H9 (cell line): ENCODE data around the gene ACO1. TPM values are rescaled to one million over a fixed set of nuclear protein-coding genes. Genes with fewer than 3 reads are reported as not detected.

Source experiments
- DNase-seq: peaks from one replicate; pipeline ENCODE4 v3.0.0-alpha.2; 2017
- H2AFZ ChIP-seq: one replicate; pipeline ENCODE4 v1.6.1; 2013; ENCODE audit warnings: mild to moderate bottlenecking, low read length, control low read depth, moderate library complexity
- H2AK5ac ChIP-seq: 2 replicates; pipeline ENCODE4 v1.6.1; 2013; ENCODE audit warnings: low read length, control low read depth, mixed read lengths; ENCODE audit not compliant: insufficient read length
- H2BK120ac ChIP-seq: one replicate; pipeline ENCODE4 v1.6.1; 2013; ENCODE audit warnings: low read depth, mild to moderate bottlenecking, low read length, control low read depth, inconsistent platforms; ENCODE audit not compliant: poor library complexity, severe bottlenecking
- H2BK12ac ChIP-seq: 2 replicates; pipeline ENCODE4 v1.6.1; 2013; ENCODE audit warnings: low read length, control low read depth, mixed read lengths, low read depth; ENCODE audit not compliant: insufficient read length
- H2BK15ac ChIP-seq: 2 replicates; pipeline ENCODE4 v1.6.1; 2013; ENCODE audit warnings: low read depth, low read length, control low read depth
- H2BK20ac ChIP-seq: one replicate; pipeline ENCODE4 v1.6.1; 2013; ENCODE audit warnings: low read depth, mild to moderate bottlenecking, low read length, control low read depth, inconsistent platforms; ENCODE audit not compliant: poor library complexity, severe bottlenecking
- H2BK5ac ChIP-seq: 2 replicates; pipeline ENCODE4 v1.6.1; 2013; ENCODE audit warnings: low read length, control low read depth, mixed read lengths; ENCODE audit not compliant: insufficient read length
- H3K14ac ChIP-seq: 2 replicates; pipeline ENCODE4 v1.6.1; 2013; ENCODE audit warnings: low read length, control low read depth; ENCODE audit not compliant: insufficient read depth
- H3K18ac ChIP-seq: 2 replicates; pipeline ENCODE4 v1.6.1; 2013; ENCODE audit warnings: low read depth, mild to moderate bottlenecking, mixed read lengths, low read length, control low read depth; ENCODE audit not compliant: insufficient read length
- H3K23ac ChIP-seq: 2 replicates; pipeline ENCODE4 v1.6.1; 2013; ENCODE audit warnings: low read length, control low read depth, mixed read lengths, low read depth; ENCODE audit not compliant: insufficient read length
- H3K23me2 ChIP-seq: 2 replicates; pipeline ENCODE4 v1.6.1; 2013; ENCODE audit warnings: low read depth, mild to moderate bottlenecking, mixed read lengths, low read length, control low read depth; ENCODE audit not compliant: insufficient read length, poor library complexity, severe bottlenecking
- H3K27ac ChIP-seq: 2 replicates; pipeline ENCODE4 v1.5.1; 2013; ENCODE audit warnings: low read length, control low read depth, mixed read lengths, low read depth; ENCODE audit not compliant: insufficient read length
- H3K27me3 ChIP-seq: 2 replicates; pipeline ENCODE4 v1.6.1; 2013; ENCODE audit warnings: low read length, control low read depth, inconsistent platforms; ENCODE audit not compliant: insufficient read depth
- H3K4ac ChIP-seq: 2 replicates; pipeline ENCODE4 v1.6.1; 2013; ENCODE audit warnings: low read depth, mild to moderate bottlenecking, control low read depth, inconsistent platforms, low read length, moderate library complexity
- H3K4me1 ChIP-seq: 2 replicates; pipeline ENCODE4 v1.6.1; 2013; ENCODE audit warnings: low read length, control low read depth, inconsistent platforms; ENCODE audit not compliant: insufficient read depth
- H3K4me2 ChIP-seq: 2 replicates; pipeline ENCODE4 v1.6.1; 2013; ENCODE audit warnings: low read length, control low read depth, mixed read lengths; ENCODE audit not compliant: insufficient read length, insufficient read depth
- H3K56ac ChIP-seq: 2 replicates; pipeline ENCODE4 v1.6.1; 2013; ENCODE audit warnings: low read depth, mild to moderate bottlenecking, mixed read lengths, low read length, control low read depth; ENCODE audit not compliant: insufficient read length
- H3K79me1 ChIP-seq: 2 replicates; pipeline ENCODE4 v1.6.1; 2013; ENCODE audit warnings: low read depth, mild to moderate bottlenecking, moderate library complexity, low read length, control low read depth, inconsistent platforms; ENCODE audit not compliant: insufficient read depth, poor library complexity, severe bottlenecking
- H3K79me2 ChIP-seq: 2 replicates; pipeline ENCODE4 v1.6.1; 2013; ENCODE audit warnings: low read length, control low read depth, inconsistent platforms; ENCODE audit not compliant: insufficient read depth
- H3K9ac ChIP-seq: 2 replicates; pipeline ENCODE4 v1.6.1; 2013; ENCODE audit warnings: low read length, control low read depth, mixed read lengths; ENCODE audit not compliant: insufficient read length; ENCODE audit errors: extremely low read depth
- H3K9me3 ChIP-seq: one replicate; pipeline ENCODE4 v1.6.1; 2013; ENCODE audit warnings: low read depth, low read length, inconsistent platforms; ENCODE audit not compliant: control insufficient read depth
- H3T11ph ChIP-seq: one replicate; pipeline ENCODE4 v1.6.1; 2013; ENCODE audit warnings: mild to moderate bottlenecking, low read length, control low read depth, inconsistent platforms
- H4K20me1 ChIP-seq: one replicate; pipeline ENCODE4 v1.6.1; 2013; ENCODE audit not compliant: control insufficient read depth, insufficient read length, insufficient read depth
- H4K5ac ChIP-seq: 2 replicates; pipeline ENCODE4 v1.6.1; 2013; ENCODE audit warnings: low read depth, mild to moderate bottlenecking, mixed read lengths, low read length, control low read depth; ENCODE audit not compliant: insufficient read length
- H4K8ac ChIP-seq: replicated peaks from 2 replicates; pipeline ENCODE4 v1.6.1; 2013; ENCODE audit warnings: low read length, control low read depth, mixed read lengths, low read depth; ENCODE audit not compliant: insufficient read length
- H4K91ac ChIP-seq: 2 replicates; pipeline ENCODE4 v1.6.1; 2013; ENCODE audit warnings: low read depth, mild to moderate bottlenecking, moderate library complexity, mixed read lengths, low read length, control low read depth; ENCODE audit not compliant: insufficient read length
- H3K27ac Mint-ChIP-seq, 3 experiments: 2 replicates in 2 of 3; 3 replicates in 1 of 3; pipeline ENCODE4 v1.8.0; 2020 to 2021; ENCODE audit warnings: mixed read lengths in 3 of 3, mild to moderate bottlenecking in 1 of 3, moderate library complexity in 1 of 3
- H3K27me3 Mint-ChIP-seq: 2 replicates; pipeline ENCODE4 v1.8.0; 2021; ENCODE audit warnings: low read depth, mild to moderate bottlenecking, moderate library complexity, mixed read lengths
- H3K36me3 Mint-ChIP-seq, 3 experiments: 2 replicates in 2 of 3; 3 replicates in 1 of 3; pipeline ENCODE4 v1.8.0; 2020 to 2021; ENCODE audit warnings: low read depth in 3 of 3, mixed read lengths in 3 of 3; ENCODE audit not compliant: insufficient read depth in 1 of 3
- H3K4me1 Mint-ChIP-seq, 2 experiments: 2 replicates each; pipeline ENCODE4 v1.8.0; 2020; ENCODE audit warnings: mixed read lengths in 2 of 2
- H3K4me3 Mint-ChIP-seq, 2 experiments: 2 replicates in 1 of 2; 3 replicates in 1 of 2; pipeline ENCODE4 v1.8.0; 2020 to 2021; ENCODE audit warnings: mild to moderate bottlenecking in 2 of 2, mixed read lengths in 2 of 2, moderate library complexity in 1 of 2
- H3K9me3 Mint-ChIP-seq, 2 experiments: 2 replicates in 1 of 2; 3 replicates in 1 of 2; pipeline ENCODE4 v1.8.0; 2020; ENCODE audit warnings: mild to moderate bottlenecking in 2 of 2, mixed read lengths in 2 of 2, moderate library complexity in 1 of 2
- WGBS: extraction: QIAGEN DNeasy Blood & Tissue Kit; methylation state at CpG from one replicate; pipeline ENCODE4 v1.1.7; 2013; ENCODE audit warnings: missing lambda C conversion rate, low lambda C conversion rate, mixed read lengths; ENCODE audit not compliant: insufficient read length; ENCODE audit errors: extremely low coverage; 5-methylcytosine and 5-hydroxymethylcytosine counted together
- total RNA-seq: library from RNA; stranded (reverse); gene quantifications from 2 replicates; pipeline ENCODE4 v1.2.1, GENCODE V29; 2021
- TF ChIP-seq, protein P1 (sequence below): fragments of 200-600 bp; sonication (generic); conservative IDR thresholded peaks from 3 replicates; pipeline ENCODE4 v1.8.0; 2021; ENCODE audit warnings: antibody characterized with exemption, mild to moderate bottlenecking

The ACO1 gene
- total RNA-seq, 1 experiment from 2014 or later, result 44.5 TPM

DNA sequence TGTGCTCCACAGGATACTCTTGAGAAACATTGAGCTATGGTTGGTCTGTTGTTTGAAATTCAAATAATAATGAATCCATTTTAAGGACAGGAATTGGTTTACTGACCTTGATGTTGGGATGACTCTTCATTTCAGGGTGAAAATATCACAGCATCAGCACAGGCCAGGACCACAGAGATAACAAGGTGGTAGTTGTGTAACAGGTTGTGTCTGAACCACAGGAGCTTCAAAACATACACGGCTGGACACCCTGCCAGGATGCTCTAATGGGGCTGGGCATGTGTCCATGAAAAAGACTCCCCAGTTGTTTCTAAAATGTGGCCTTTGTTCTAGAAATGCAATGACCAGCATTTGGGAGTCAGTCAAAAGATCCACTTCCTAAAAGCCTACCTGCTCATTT, 69.8 kb downstream of the ACO1 start:
- no peak overlapping the region for H3K4me2 ChIP-seq
- H2BK20ac ChIP-seq, result no peak overlapping the region
- no peak overlapping the region for H2BK120ac ChIP-seq
- H4K91ac ChIP-seq, result no peak overlapping the region
- no peak overlapping the region for H2BK12ac ChIP-seq
- H3K27me3 ChIP-seq, result no peaks in the 10 kb centered on the region
- H3K14ac ChIP-seq, result no peak overlapping the region
- TF ChIP-seq, protein P1, sequence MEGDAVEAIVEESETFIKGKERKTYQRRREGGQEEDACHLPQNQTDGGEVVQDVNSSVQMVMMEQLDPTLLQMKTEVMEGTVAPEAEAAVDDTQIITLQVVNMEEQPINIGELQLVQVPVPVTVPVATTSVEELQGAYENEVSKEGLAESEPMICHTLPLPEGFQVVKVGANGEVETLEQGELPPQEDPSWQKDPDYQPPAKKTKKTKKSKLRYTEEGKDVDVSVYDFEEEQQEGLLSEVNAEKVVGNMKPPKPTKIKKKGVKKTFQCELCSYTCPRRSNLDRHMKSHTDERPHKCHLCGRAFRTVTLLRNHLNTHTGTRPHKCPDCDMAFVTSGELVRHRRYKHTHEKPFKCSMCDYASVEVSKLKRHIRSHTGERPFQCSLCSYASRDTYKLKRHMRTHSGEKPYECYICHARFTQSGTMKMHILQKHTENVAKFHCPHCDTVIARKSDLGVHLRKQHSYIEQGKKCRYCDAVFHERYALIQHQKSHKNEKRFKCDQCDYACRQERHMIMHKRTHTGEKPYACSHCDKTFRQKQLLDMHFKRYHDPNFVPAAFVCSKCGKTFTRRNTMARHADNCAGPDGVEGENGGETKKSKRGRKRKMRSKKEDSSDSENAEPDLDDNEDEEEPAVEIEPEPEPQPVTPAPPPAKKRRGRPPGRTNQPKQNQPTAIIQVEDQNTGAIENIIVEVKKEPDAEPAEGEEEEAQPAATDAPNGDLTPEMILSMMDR, result no peak
- H3K4me1 ChIP-seq, result no peaks in the 10 kb centered on the region
- H4K5ac ChIP-seq, result no peak overlapping the region
- H4K8ac ChIP-seq, result no peak overlapping the region
- no peak overlapping the region for H3K9ac ChIP-seq
- H3K4ac ChIP-seq, result no peak overlapping the region
- H3K36me3 Mint-ChIP-seq, result peaks cover 3 to 29% (median 23%) of the 10 kb centered on the region in 3 experiments; a peak in 6 of 7 replicates
- H3K4me1 Mint-ChIP-seq, result peaks cover 4 to 12% of the 10 kb centered on the region in 2 experiments
- H3K9me3 Mint-ChIP-seq, result no peaks in the 10 kb centered on the region
- H2AFZ ChIP-seq, result no peak overlapping the region
- H3K9me3 ChIP-seq, result no peaks in the 10 kb centered on the region
- WGBS, result no CpG with 5 or more reads among the region's 1 CpG
- H3K18ac ChIP-seq, result no peak overlapping the region
- no peak overlapping the region for H3K23ac ChIP-seq
- no peak overlapping the region for H3K27ac ChIP-seq
- H3K56ac ChIP-seq, result no peak overlapping the region
- H3T11ph ChIP-seq, result no peak overlapping the region
- no peaks in the 10 kb centered on the region for H3K27me3 Mint-ChIP-seq
- no peaks in the 10 kb centered on the region for H3K79me1 ChIP-seq
- H2BK15ac ChIP-seq, result no peak overlapping the region
- no peaks in the 10 kb centered on the region for H3K79me2 ChIP-seq
- H4K20me1 ChIP-seq, result no peaks in the 10 kb centered on the region
- no peaks in the 10 kb centered on the region for H3K23me2 ChIP-seq
- H3K4me3 Mint-ChIP-seq, result no peak overlapping the region
- H2AK5ac ChIP-seq, result no peak overlapping the region
- H3K27ac Mint-ChIP-seq, result peak overlapping the region in 1 of 3 experiments; percentile 23; a peak in 1 of 7 replicates
- no peak for DNase-seq
- no peak overlapping the region for H2BK5ac ChIP-seq
